Right kidney (tissue), 9 donors: ENCODE data around the gene RAD9A.

Source experiments
- DNase-seq: peaks from one replicate; pipeline ENCODE4 v3.0.0-alpha.2; 2016
- long read RNA-seq, 8 donors: transcript quantifications; one replicate each; lab custom pipeline, GENCODE V29; 2026

RAD9A gene
- long read RNA-seq, donor 1, partial matches to known transcripts: 189 of 234 reads
- long read RNA-seq, donor 1, other reads (novel, unspliced or antisense): 43 of 234 reads
- long read RNA-seq, donor 2, partial matches to known transcripts: 140 of 179 reads
- long read RNA-seq, donor 2, other reads (novel, unspliced or antisense): 39 of 179 reads
- long read RNA-seq, donor 3, partial matches to known transcripts: 83 of 102 reads
- long read RNA-seq, donor 3, other reads (novel, unspliced or antisense): 15 of 102 reads
- long read RNA-seq, donor 4, partial matches to known transcripts: 16 of 42 reads
- long read RNA-seq, donor 4, other reads (novel, unspliced or antisense): 24 of 42 reads
- long read RNA-seq, donor 5, partial matches to known transcripts: 92 of 222 reads
- long read RNA-seq, donor 5, other reads (novel, unspliced or antisense): 128 of 222 reads
- long read RNA-seq, donor 6, partial matches to known transcripts: 141 of 171 reads
- long read RNA-seq, donor 6, other reads (novel, unspliced or antisense): 27 of 171 reads
- long read RNA-seq, donor 7, partial matches to known transcripts: 212 of 216 reads
- long read RNA-seq, donor 7, other reads (novel, unspliced or antisense): 0 of 216 reads
- long read RNA-seq, donor 8, partial matches to known transcripts: 161 of 171 reads
- long read RNA-seq, donor 8, other reads (novel, unspliced or antisense): 10 of 171 reads

- peak; percentile 87 for DNase-seq
These were observed at the start of gene RAD9A for GRCh38 chr11:67391304-67392182. Gene RAD9A (plus strand): TSS chr11:67391986. CDS start chr11:67392045, 59 bp downstream.

- no peak for DNase-seq
These were observed 47.5 kb upstream of the RAD9A start for GRCh38 chr11:67344264-67344663.

- no peak for DNase-seq
These were observed 46.4 kb upstream of the RAD9A start for GRCh38 chr11:67345247-67345919.

- DNase-seq: no peak
These were observed 45.6 kb upstream of the RAD9A start for GRCh38 chr11:67345920-67346819.

GRCh38 chr11:67347964-67348749 is 43.6 kb upstream of the RAD9A start:
- no peak for DNase-seq

GRCh38 chr11:67349036-67349435 is 42.8 kb upstream of the RAD9A start:
- no peak for DNase-seq

- no peak for DNase-seq
These were observed 42.3 kb upstream of the RAD9A start for GRCh38 chr11:67349457-67349856.

GRCh38 chr11:67349928-67350465 is 41.8 kb upstream of the RAD9A start:
- no peak for DNase-seq

GRCh38 chr11:67351275-67352005 is 40.3 kb upstream of the RAD9A start:
- peak; percentile 48 for DNase-seq

- no peak for DNase-seq
These were observed 39.1 kb upstream of the RAD9A start for GRCh38 chr11:67352546-67353316.

GRCh38 chr11:67353317-67354074 is 38.3 kb upstream of the RAD9A start, which contains the start of gene POLD4:
Gene POLD4 (minus strand): TSS chr11:67353546. CDS start chr11:67353399, 147 bp downstream.
- peak; percentile 97 for DNase-seq

GRCh38 chr11:67354075-67355022 is 37.4 kb upstream of the RAD9A start:
- DNase-seq: peak; percentile 12

GRCh38 chr11:67355023-67355793 is 36.6 kb upstream of the RAD9A start:
- DNase-seq: peak; percentile 9

GRCh38 chr11:67355794-67356386 is 35.9 kb upstream of the RAD9A start:
- peak; percentile 5 for DNase-seq

GRCh38 chr11:67356387-67356863 is 35.4 kb upstream of the RAD9A start:
- DNase-seq: no peak
